DMS53 (cell line): ENCODE data around the gene MYL7.
A peak's percentile ranks its signal among the peaks of the same experiment; 100 is the strongest.
"Not testable (repeated sequence)": the region's sequence is repeated elsewhere in the genome, so short reads cannot be mapped to it uniquely, and the experiment has no call there.

Source experiments
- DNase-seq: peaks from one replicate; lab custom pipeline; 2025; lab: John Stamatoyannopoulos, UW

MYL7 gene

GRCh38 chr7:44171901-44172300 lies 30.8 kb upstream of the MYL7 start:
- DNase-seq: not testable (repeated sequence)

DNA sequence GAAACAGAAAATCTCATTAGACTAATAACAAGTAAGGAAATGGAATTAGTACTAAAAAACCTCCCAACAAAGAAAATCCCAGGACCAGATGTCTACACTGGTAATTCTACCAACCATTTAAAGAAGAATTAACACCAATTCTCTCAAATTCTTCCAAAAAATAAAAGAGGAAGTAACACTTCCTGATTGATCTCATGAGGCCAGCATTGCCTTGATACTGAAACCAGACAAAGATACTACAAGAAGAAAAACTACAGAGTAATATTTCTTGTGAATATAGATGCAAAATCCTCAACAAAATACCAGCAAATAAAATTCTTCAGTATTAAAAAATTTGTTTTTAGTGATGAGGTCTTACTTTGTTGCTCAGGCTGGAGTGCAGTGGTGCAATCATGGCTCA lies 26.8 kb upstream of the MYL7 start:
- no peak for DNase-seq

- DNase-seq: no peak
Observed at GRCh38 chr7:44163591-44163990, 22.5 kb upstream of the MYL7 start.

DNA sequence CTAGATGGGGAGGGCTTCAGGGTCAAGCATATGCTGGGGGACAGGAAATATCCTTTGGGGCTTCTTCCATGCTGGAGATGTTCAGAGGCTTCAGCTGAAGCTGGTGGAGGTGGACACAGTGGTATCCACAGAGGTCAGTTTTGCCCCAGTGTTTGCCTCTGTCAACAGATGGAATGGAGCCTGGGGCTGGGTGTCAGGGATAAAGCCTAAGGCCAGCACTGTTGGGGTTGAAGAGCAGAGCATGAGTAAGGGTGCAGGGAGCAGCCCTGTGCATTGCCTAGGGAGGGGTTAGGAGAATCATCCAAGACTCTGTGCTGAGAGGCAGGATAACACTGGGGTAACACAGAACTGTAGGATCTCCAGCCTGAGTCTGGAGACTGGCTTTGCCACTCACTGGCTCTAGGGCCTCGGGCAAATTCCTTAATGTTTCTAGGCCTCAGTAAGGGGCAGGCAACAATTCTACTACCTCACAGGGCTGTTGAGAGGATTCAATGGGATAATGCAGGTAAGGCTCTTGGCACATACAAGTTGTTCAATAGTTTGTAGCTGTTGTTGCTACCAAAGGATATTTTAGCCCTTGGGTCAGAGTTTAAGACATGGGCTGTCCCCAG lies 21.8 kb upstream of the MYL7 start:
- DNase-seq: no peak

DNA sequence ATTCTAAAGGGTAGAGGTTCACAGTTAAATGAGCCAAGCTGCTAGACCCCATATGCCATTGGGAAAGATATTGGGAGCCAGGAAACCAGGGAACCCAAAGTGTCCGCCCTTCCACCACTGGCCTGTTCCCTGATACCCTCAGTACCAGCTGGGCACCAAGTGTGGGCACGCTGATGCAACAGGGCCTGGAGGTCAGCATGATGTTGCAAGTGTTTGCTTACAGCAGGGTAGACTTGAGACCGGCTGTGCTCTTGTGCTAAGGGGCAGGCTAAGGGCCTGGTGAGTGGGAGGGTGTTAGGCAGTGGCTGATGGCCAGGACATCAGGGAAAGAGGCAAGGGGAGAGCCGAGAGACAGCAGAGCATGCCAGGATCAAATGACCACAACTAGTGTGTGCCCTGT lies 21.0 kb upstream of the MYL7 start:
- no peak for DNase-seq

- DNase-seq: no peak
Observed at GRCh38 chr7:44161371-44161770, 20.2 kb upstream of the MYL7 start.

GRCh38 chr7:44159824-44160630 lies 18.9 kb upstream of the MYL7 start:
- DNase-seq: no peak

- no peak for DNase-seq
Observed at GRCh38 chr7:44158873-44159631, 17.9 kb upstream of the MYL7 start.

GRCh38 chr7:44158096-44158872 lies 17.2 kb upstream of the MYL7 start:
- no peak for DNase-seq

DNA sequence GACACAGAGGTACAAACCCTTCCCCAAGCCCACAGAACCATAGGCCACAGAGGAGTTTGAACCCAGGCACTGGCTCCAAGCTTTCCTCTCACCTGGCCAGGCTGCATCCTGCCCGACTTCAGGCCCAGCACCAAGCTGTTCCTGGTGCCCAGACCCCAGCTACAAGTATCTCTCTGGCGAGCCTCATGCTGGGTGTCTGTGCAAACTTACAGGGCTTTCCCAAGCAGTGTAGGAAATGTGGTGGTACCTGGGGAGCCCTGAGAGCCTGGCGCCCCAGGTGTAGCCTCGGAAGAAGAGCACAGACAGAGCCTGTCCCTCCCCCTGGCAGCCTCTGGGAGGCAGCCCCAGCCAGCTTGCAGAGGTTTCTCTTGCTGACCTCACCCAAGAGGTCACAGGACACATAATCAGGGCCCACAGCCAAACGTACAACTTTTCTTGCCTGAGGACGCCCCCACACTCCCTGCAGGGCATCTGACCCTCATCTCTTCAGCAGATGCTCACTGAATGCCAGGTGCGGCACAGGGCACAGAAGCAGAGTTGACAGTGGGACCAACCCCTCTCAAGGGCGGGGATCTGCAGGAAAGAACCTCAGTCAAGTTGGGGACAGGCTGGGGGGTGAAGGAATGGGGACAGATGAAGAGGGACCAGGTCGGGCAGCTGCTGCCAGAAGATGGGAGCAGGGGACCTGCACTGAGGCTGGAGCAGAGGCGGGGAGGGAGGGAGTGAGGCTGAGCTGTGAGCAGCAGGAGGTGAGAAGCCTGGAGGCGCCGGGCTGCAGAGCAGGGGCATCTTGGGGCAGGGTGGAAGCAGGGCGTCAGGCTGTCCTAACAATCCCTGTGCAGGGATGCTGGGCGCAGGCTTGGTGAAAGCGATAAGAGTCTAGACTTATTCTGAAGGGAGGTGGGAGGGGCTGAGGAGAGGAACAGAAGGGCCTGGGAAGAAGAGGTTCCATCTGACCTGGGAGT lies 16.3 kb upstream of the MYL7 start:
- no peak for DNase-seq

DNA sequence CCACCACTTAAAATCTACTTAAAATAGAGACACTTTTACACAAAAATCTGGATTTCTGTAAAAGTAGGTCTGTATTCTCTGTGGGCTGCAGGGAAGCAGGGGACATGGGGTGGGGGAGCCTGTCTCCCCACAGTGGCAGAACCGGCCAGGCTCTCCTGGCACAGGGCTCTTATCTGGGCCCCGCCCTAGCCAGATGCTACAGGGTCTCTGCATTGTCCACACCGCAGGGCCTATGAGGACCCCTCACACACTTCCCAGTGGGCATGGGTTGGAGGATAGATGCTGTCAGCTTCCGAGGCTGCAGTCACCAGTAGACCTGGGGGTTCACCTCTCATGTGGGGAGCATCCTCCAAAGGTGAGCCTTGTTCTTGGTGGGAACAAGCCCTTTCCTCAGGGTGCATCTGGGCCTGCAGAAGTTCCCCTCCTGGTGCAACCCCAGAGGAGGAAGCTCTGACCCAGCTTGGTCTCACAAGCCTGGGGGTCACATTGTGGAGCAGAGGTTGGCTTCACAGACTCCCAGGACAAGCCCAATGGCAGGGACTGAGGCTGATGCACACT lies 15.4 kb upstream of the MYL7 start:
- no peak for DNase-seq

- no peak for DNase-seq
Observed at GRCh38 chr7:44155191-44156185, 14.4 kb upstream of the MYL7 start.

GRCh38 chr7:44154703-44155102 lies 13.6 kb upstream of the MYL7 start:
- DNase-seq: no peak

GRCh38 chr7:44153948-44154335 lies 12.8 kb upstream of the MYL7 start:
- DNase-seq: no peak

GRCh38 chr7:44152971-44153947 lies 12.1 kb upstream of the MYL7 start:
- DNase-seq: peak; percentile 34

- no peak for DNase-seq
Observed at GRCh38 chr7:44151956-44152355, 10.8 kb upstream of the MYL7 start.

GRCh38 chr7:44150966-44151941 lies 10.1 kb upstream of the MYL7 start:
- DNase-seq: no peak
